Liver (tissue), 9 donors: ENCODE results near the gene SYF2. TPM values are rescaled to one million over a fixed set of nuclear protein-coding genes. Genes with fewer than 3 reads are reported as not detected.

Experiments used
- DNase-seq: peaks from one replicate; pipeline ENCODE4 v3.0.0-alpha.2; 2017; ENCODE audit warnings: low spot score
- H3K27ac ChIP-seq, 2 donors: one replicate each; pipeline ENCODE4 v1.7.0; 2013; ENCODE audit warnings: inconsistent platforms in 2 of 2, low read length in 2 of 2, control low read depth in 1 of 2, low read depth in 1 of 2, mild to moderate bottlenecking in 1 of 2
- H3K27me3 ChIP-seq, 4 donors: one replicate each; pipeline versions ENCODE4 v1.6.1 to v1.7.0; 2013; ENCODE audit warnings: low read length in 3 of 4, inconsistent platforms in 1 of 4, mild to moderate bottlenecking in 1 of 4, moderate library complexity in 1 of 4; ENCODE audit not compliant: control insufficient read depth in 4 of 4, insufficient read depth in 4 of 4
- H3K36me3 ChIP-seq, 4 donors: one replicate each; pipeline versions ENCODE4 v1.6.1 to v1.7.0; 2013; ENCODE audit warnings: low read length in 3 of 4, mild to moderate bottlenecking in 3 of 4, low read depth in 1 of 4, moderate library complexity in 1 of 4; ENCODE audit not compliant: control insufficient read depth in 4 of 4, insufficient read depth in 3 of 4
- H3K4me1 ChIP-seq, 4 donors: one replicate each; pipeline versions ENCODE4 v1.6.1 to v1.7.0; 2013; ENCODE audit warnings: low read length in 3 of 4, mild to moderate bottlenecking in 3 of 4, moderate library complexity in 1 of 4; ENCODE audit not compliant: control insufficient read depth in 4 of 4, insufficient read depth in 4 of 4
- H3K4me3 ChIP-seq, 3 donors: one replicate each; pipeline versions ENCODE4 v1.6.1 to v1.7.0; 2013; ENCODE audit warnings: low read length in 3 of 3, control low read depth in 1 of 3, low read depth in 1 of 3, mild to moderate bottlenecking in 1 of 3
- H3K9ac ChIP-seq, 2 donors: one replicate each; pipeline ENCODE4 v1.7.0; 2013; ENCODE audit warnings: low read length in 2 of 2, mild to moderate bottlenecking in 2 of 2, moderate library complexity in 2 of 2, control low read depth in 1 of 2, low read depth in 1 of 2
- H3K9me3 ChIP-seq, 4 donors: one replicate each; pipeline versions ENCODE4 v1.6.1 to v1.7.0; 2013; ENCODE audit warnings: low read length in 3 of 4; ENCODE audit not compliant: control insufficient read depth in 4 of 4
- CTCF ChIP-seq: fragments of 150-350 bp; IDR thresholded peaks from 2 replicates; pipeline ENCODE4 v1.5.1; 2017; ENCODE audit warnings: improper control_type of control experiment, low read depth, low read length; ENCODE audit not compliant: missing input control
- EGR1 ChIP-seq, 2 donors: IDR thresholded peaks; 2 replicates each; pipeline ENCODE4 v1.6.1; 2016 to 2018; ENCODE audit warnings: antibody characterized with exemption in 2 of 2, low read depth in 2 of 2
- FOXA1 ChIP-seq: IDR thresholded peaks from 2 replicates; pipeline ENCODE4 v1.6.1; 2016; ENCODE audit warnings: antibody characterized with exemption
- FOXA2 ChIP-seq: IDR thresholded peaks from 2 replicates; pipeline ENCODE4 v1.6.1; 2016; ENCODE audit warnings: antibody characterized with exemption
- GABPA ChIP-seq, 2 donors: IDR thresholded peaks in 1 of 2; conservative IDR thresholded peaks in 1 of 2; 2 replicates each; pipeline ENCODE4 v1.6.1; 2016; ENCODE audit warnings: antibody characterized with exemption in 2 of 2, mild to moderate bottlenecking in 1 of 2, moderate library complexity in 1 of 2
- HNF4A ChIP-seq, 2 donors: conservative IDR thresholded peaks; 2 replicates each; pipeline ENCODE4 v1.6.1; 2016; ENCODE audit warnings: antibody characterized with exemption in 2 of 2, mild to moderate bottlenecking in 2 of 2
- HNF4G ChIP-seq: IDR thresholded peaks from 2 replicates; pipeline ENCODE4 v1.6.1; 2016; ENCODE audit warnings: antibody characterized with exemption
- NR2F2 ChIP-seq: IDR thresholded peaks from 2 replicates; pipeline ENCODE4 v1.6.1; 2016; ENCODE audit warnings: antibody characterized with exemption
- RAD21 ChIP-seq, 2 donors: IDR thresholded peaks; 2 replicates each; pipeline ENCODE4 v1.6.1; 2016; ENCODE audit warnings: antibody characterized with exemption in 2 of 2, mild to moderate bottlenecking in 2 of 2
- SP1 ChIP-seq: IDR thresholded peaks from 2 replicates; pipeline ENCODE4 v1.6.1; 2018; ENCODE audit warnings: antibody characterized with exemption, mild to moderate bottlenecking
- TAF1 ChIP-seq: conservative IDR thresholded peaks from 2 replicates; pipeline ENCODE4 v1.6.1; 2016; ENCODE audit warnings: antibody characterized with exemption, mild to moderate bottlenecking
- WGBS: extraction: QIAGEN DNeasy Blood & Tissue Kit; methylation state at CpG from one replicate; pipeline ENCODE4 v1.1.7; 2013; 5-methylcytosine and 5-hydroxymethylcytosine counted together
- polyA plus RNA-seq, 2 donors: library from polyadenylated mRNA; stranded (reverse) in 1 of 2; unstranded in 1 of 2; fragments of 200-250 nt in 1 of 2; fragments of >200 nt in 1 of 2; fragmentation: Nextera tagmentation in 1 of 2; extraction: Ambion mirVana in 1 of 2; gene quantifications; one replicate each; pipeline versions ENCODE4 v1.2.1 to v1.2.3, GENCODE V29; 2013 to 2015
- total RNA-seq, 2 donors: library from RNA; depleted of rRNA; stranded (reverse); fragments of >200 nt; gene quantifications; one replicate each; pipeline ENCODE4 v1.2.3, GENCODE V29; 2014
- TF ChIP-seq, protein P1 (sequence below): IDR thresholded peaks from 2 replicates; pipeline ENCODE4 v1.6.1; 2016; ENCODE audit warnings: antibody characterized with exemption
- TF ChIP-seq, protein P2 (sequence below): IDR thresholded peaks from 2 replicates; pipeline ENCODE4 v1.6.1; 2016; ENCODE audit warnings: antibody characterized with exemption
- TF ChIP-seq, protein P3 (sequence below): IDR thresholded peaks from 2 replicates; pipeline ENCODE4 v1.6.1; 2016; ENCODE audit warnings: antibody characterized with exemption, mild to moderate bottlenecking
- donor health status: healthy.
- donor health status: healthy.
- donor health status: healthy.
- donor health status: healthy.
- donor health status: healthy.

Gene SYF2
- total and polyA plus RNA-seq, 4 donors, result 12.0 to 24.0 (median 15.2) TPM

DNA sequence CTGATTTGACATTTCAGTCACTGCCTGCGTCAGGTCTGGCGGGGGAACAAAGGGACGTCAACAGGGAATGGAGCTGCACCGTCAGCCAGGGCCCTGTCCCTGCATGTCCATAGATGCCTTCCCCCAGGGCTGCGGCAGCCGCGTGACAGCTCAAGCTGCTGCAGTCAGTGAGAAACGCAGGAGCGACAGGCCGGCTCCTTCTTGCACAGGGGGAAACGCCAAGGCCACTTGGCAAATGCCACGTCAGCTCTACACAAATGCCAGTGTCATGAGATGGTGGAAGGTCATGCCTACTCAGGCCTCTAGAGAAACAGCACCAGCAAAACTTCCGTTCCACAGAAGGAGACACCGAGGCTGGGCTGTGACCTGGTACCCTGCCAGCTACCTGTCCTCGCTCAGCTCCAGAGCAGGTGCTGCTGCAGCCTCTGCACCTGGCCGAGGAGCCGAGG lies 37.7 kb downstream of the SYF2 start:
- no peak overlapping the region for H3K4me3 ChIP-seq
- no peaks in the 10 kb centered on the region for H3K36me3 ChIP-seq
- no peaks in the 10 kb centered on the region for H3K27me3 ChIP-seq
- WGBS, result 84% methylated on average over 17 of the region's 17 CpGs
- no peak overlapping the region for H3K9ac ChIP-seq
- H3K27ac ChIP-seq, result no peak overlapping the region
- H3K9me3 ChIP-seq, result no peaks in the 10 kb centered on the region
- H3K4me1 ChIP-seq, result no peaks in the 10 kb centered on the region
- DNase-seq, result no peak
- TF ChIP-seq SP1 (no peak), HNF4G (no peak), FOXA2 (no peak)
- TF ChIP-seq, protein P1, sequence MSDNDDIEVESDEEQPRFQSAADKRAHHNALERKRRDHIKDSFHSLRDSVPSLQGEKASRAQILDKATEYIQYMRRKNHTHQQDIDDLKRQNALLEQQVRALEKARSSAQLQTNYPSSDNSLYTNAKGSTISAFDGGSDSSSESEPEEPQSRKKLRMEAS, result no peak

DNA sequence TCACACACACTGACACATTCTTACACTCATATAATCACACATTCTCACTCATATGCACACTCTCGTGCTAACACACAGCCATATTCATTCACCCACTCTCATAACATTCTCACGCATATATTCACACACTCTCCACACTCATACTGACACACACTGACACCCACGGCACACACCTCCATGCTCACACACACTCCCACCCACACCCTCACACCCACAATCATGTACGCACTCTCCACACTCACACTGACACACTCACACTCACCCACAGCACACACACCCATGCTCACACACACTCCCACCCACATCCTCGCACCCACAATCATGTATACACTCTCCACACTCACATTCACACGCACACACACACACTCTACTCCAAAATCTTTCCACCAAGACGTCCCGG lies 38.2 kb downstream of the SYF2 start:
- TF ChIP-seq FOXA1 (no peak), GABPA (IDR thresholded peaks at IDR 0.05 in 1 of 2, conservative IDR thresholded peaks at IDR 0.05 in 1 of 2) (no peak), HNF4G (no peak), SP1 (no peak), CTCF (no peak), TAF1 (no peak), HNF4A (conservative IDR thresholded peaks at IDR 0.05) (no peak), RAD21 (IDR thresholded peaks at IDR 0.05) (no peak), EGR1 (IDR thresholded peaks at IDR 0.05; ENCODE audit: low read depth in 2 of 2) (no peak), NR2F2 (no peak)
- TF ChIP-seq, protein P2, sequence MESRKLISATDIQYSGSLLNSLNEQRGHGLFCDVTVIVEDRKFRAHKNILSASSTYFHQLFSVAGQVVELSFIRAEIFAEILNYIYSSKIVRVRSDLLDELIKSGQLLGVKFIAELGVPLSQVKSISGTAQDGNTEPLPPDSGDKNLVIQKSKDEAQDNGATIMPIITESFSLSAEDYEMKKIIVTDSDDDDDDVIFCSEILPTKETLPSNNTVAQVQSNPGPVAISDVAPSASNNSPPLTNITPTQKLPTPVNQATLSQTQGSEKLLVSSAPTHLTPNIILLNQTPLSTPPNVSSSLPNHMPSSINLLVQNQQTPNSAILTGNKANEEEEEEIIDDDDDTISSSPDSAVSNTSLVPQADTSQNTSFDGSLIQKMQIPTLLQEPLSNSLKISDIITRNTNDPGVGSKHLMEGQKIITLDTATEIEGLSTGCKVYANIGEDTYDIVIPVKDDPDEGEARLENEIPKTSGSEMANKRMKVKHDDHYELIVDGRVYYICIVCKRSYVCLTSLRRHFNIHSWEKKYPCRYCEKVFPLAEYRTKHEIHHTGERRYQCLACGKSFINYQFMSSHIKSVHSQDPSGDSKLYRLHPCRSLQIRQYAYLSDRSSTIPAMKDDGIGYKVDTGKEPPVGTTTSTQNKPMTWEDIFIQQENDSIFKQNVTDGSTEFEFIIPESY, result no peak
- TF ChIP-seq, protein P3, sequence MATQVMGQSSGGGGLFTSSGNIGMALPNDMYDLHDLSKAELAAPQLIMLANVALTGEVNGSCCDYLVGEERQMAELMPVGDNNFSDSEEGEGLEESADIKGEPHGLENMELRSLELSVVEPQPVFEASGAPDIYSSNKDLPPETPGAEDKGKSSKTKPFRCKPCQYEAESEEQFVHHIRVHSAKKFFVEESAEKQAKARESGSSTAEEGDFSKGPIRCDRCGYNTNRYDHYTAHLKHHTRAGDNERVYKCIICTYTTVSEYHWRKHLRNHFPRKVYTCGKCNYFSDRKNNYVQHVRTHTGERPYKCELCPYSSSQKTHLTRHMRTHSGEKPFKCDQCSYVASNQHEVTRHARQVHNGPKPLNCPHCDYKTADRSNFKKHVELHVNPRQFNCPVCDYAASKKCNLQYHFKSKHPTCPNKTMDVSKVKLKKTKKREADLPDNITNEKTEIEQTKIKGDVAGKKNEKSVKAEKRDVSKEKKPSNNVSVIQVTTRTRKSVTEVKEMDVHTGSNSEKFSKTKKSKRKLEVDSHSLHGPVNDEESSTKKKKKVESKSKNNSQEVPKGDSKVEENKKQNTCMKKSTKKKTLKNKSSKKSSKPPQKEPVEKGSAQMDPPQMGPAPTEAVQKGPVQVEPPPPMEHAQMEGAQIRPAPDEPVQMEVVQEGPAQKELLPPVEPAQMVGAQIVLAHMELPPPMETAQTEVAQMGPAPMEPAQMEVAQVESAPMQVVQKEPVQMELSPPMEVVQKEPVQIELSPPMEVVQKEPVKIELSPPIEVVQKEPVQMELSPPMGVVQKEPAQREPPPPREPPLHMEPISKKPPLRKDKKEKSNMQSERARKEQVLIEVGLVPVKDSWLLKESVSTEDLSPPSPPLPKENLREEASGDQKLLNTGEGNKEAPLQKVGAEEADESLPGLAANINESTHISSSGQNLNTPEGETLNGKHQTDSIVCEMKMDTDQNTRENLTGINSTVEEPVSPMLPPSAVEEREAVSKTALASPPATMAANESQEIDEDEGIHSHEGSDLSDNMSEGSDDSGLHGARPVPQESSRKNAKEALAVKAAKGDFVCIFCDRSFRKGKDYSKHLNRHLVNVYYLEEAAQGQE, result no peak
- 91% methylated on average over 8 of the region's 8 CpGs for WGBS
- Histone ChIP-seq H3K27ac (no peak overlapping the region), H3K9ac (no peak overlapping the region), H3K27me3 (no peaks in the 10 kb centered on the region), H3K4me1 (no peaks in the 10 kb centered on the region), H3K4me3 (no peak overlapping the region), H3K36me3 (no peaks in the 10 kb centered on the region), H3K9me3 (no peaks in the 10 kb centered on the region)
- no peak for DNase-seq
